ENCODE measurements around the gene TTC3. TPM values are rescaled to one million over a fixed set of nuclear protein-coding genes. Genes with fewer than 3 reads are reported as not detected.
A peak's percentile ranks its signal among the peaks of the same experiment; 100 is the strongest.
"Not testable (repeated sequence)": the region's sequence is repeated elsewhere in the genome, so short reads cannot be mapped to it uniquely, and the experiment has no call there.

The TTC3 gene
- total RNA-seq, 3 donors from 2014 or later: 179 to 269 (median 249) TPM

DNA sequence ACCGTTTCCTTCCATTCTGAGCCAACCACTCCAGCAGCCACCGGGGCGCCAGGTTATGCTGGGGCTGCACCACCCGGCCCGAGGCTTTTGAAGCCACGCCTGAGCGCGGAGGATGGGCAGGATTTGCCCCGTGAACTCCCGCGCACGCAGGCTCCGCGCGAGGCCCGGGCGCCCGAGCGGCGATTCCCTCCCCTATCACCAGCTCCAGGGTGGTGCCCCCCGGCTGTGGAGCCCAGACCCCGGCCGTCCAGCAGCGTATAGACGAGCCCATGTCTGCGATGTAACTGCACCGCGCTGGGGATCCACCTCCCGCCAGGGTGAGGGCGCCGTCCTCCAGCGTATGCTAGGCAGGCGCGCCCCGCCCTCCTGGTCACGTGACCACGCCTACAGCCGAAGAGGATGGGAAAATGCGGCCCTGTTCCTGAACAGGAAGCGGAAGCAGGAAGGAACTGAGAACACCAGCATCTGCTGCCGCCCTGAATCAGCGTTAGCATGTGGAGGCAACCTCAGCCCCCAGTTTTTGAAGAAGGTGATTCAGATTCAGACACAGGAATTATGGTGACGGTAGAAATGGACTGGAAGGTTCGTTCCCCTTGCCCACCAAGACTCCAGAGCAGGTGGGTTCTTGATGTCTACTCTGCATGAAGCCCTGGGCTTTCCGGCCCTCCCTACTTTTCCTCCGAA, 148.1 kb downstream of the TTC3 start:
- no peaks in the 10 kb centered on the region for H3K27me3 ChIP-seq
- DNase-seq (ENCODE audit: low spot score in 2 of 2): peak; percentile 85 to 88
- no peaks in the 10 kb centered on the region for H3K36me3 ChIP-seq
- intact Hi-C loops (cut with DNase I; ENCODE audit: low total_unique reads): no loop called here
- H3K4me3 ChIP-seq: peak overlapping the region; percentile 50 to 77 (median 68)
- H3K4me1 ChIP-seq: no peaks in the 10 kb centered on the region
- TF ChIP-seq POLR2A (IDR thresholded peaks at IDR 0.05) (no peak), POLR2AphosphoS5 (IDR thresholded peaks at IDR 0.05) (peak; percentile 81 to 91 (median 81))
- TF ChIP-seq, protein P1, sequence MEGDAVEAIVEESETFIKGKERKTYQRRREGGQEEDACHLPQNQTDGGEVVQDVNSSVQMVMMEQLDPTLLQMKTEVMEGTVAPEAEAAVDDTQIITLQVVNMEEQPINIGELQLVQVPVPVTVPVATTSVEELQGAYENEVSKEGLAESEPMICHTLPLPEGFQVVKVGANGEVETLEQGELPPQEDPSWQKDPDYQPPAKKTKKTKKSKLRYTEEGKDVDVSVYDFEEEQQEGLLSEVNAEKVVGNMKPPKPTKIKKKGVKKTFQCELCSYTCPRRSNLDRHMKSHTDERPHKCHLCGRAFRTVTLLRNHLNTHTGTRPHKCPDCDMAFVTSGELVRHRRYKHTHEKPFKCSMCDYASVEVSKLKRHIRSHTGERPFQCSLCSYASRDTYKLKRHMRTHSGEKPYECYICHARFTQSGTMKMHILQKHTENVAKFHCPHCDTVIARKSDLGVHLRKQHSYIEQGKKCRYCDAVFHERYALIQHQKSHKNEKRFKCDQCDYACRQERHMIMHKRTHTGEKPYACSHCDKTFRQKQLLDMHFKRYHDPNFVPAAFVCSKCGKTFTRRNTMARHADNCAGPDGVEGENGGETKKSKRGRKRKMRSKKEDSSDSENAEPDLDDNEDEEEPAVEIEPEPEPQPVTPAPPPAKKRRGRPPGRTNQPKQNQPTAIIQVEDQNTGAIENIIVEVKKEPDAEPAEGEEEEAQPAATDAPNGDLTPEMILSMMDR (IDR thresholded peaks at IDR 0.05): peak in 1 of 3 donors; percentile 17
- H3K9me3 ChIP-seq: no peaks in the 10 kb centered on the region
- peak overlapping the region; percentile 52 to 87 for H3K27ac ChIP-seq

DNA sequence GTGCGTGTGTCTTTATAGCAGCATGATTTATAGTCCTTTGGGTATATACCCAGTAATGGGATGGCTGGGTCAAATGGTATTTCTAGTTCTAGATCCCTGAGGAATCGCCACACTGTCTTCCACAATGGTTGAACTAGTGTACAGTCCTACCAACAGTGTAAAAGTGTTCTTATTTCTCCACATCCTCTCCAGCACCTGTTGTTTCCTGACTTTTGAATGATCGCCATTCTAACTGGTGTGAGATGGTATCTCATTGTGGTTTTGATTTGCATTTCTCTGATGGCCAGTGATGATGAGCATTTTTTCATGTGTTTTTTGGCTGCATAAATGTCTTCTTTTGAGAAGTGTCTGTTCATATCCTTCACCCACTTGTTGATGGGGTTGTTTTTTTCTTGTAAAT, 149.2 kb downstream of the TTC3 start:
- H3K27me3 ChIP-seq; H3K27ac ChIP-seq; H3K4me3 ChIP-seq; H3K4me1 ChIP-seq; intact Hi-C loops (cut with DNase I; ENCODE audit: low total_unique reads); H3K9me3 ChIP-seq; H3K36me3 ChIP-seq; DNase-seq (ENCODE audit: low spot score in 2 of 2): not testable (repeated sequence)

DNA sequence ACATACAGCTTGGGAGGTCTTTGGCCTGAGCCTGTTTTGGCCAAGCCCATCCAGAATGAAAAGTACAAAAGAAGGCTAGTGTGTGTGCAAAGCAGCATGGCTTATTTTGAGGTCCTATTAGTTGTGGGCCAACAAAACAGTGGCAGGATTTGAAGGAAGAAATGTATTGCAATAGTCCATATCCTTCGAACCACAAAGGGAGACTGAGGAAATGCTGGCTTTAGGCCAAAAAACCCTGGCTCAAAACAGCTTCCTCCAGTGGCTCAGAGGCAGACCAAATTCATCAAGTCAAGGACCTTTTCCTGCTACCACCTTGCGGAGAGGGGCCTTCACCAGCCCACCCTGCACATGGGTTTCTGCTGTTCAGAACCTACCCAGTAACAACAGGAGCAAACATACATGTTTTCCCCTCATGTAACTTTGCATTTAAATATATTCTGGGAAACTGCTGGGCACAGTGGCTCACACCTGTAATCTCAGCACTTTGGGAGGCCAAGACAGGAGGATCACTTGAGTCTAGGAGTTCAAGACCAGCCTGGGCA, 150.8 kb downstream of the TTC3 start:
- no peak for DNase-seq (ENCODE audit: low spot score in 2 of 2)
- peaks cover 7% of the 10 kb centered on the region for H3K36me3 ChIP-seq
- no peaks in the 10 kb centered on the region for H3K27me3 ChIP-seq
- no peaks in the 10 kb centered on the region for H3K9me3 ChIP-seq
- no peak overlapping the region for H3K4me3 ChIP-seq
- TF ChIP-seq, protein P1 (IDR thresholded peaks at IDR 0.05): no peak
- TF ChIP-seq POLR2A (IDR thresholded peaks at IDR 0.05): no peak
- TF ChIP-seq POLR2AphosphoS5 (IDR thresholded peaks at IDR 0.05): no peak
- no peak overlapping the region for H3K27ac ChIP-seq
- no peaks in the 10 kb centered on the region for H3K4me1 ChIP-seq
- intact Hi-C loops (cut with DNase I; ENCODE audit: low total_unique reads): no loop called here

DNA sequence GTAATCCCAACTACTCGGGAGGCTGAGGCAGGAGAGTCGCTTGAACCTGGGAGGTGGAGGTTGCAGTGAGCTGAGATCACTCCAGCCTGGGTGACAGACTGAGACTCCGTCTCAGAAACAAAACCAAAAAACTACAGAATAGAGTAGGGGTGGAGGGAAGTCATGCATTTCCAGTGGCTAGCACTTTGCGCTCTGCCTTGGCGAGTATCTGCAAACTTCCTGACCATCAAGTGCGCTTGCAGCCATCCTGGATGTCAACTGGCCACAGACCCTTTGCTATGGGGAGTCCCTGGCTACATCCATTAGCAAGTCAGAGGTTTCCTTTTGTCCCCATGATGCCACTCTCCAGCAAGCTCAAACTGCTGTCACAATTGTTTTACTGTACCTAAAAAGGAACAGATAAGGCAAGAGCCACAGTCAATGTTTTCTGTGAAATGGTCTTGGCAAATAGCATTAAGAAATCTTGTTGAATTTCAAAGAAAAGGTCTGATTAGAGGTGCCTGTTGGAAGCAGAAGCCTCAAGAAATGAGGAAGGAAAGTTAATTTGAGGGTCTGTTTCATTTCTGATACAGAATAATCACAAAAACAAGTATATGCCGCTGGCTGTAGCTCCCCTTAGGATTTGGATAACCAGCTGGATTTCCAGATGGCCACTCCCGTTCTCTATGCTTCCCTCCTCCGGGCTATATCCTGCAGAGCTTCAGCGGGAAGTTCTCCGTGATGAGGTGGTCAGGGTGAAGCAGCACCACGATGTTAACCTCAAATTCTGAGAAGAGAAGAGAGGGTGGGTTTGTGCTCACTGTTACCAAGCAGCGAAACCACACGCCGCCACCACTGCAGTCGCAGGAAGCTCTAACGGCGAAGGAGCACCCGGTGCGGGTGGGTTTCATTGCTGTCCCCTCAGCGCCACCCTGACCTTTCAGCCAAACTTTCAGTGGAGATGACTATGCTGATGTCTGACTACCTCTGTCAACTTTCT, 152.1 kb downstream of the TTC3 start:
- H3K36me3 ChIP-seq: peaks cover 7% of the 10 kb centered on the region
- H3K4me1 ChIP-seq: no peaks in the 10 kb centered on the region
- TF ChIP-seq POLR2A (IDR thresholded peaks at IDR 0.05): no peak
- no peak for TF ChIP-seq POLR2AphosphoS5 (IDR thresholded peaks at IDR 0.05)
- TF ChIP-seq, protein P1 (IDR thresholded peaks at IDR 0.05): no peak
- no peak for DNase-seq (ENCODE audit: low spot score in 2 of 2)
- H3K27me3 ChIP-seq: no peaks in the 10 kb centered on the region
- no peak overlapping the region for H3K4me3 ChIP-seq
- no peaks in the 10 kb centered on the region for H3K9me3 ChIP-seq
- H3K27ac ChIP-seq: no peak overlapping the region
- intact Hi-C loops (cut with DNase I; ENCODE audit: low total_unique reads): no loop called here

DNA sequence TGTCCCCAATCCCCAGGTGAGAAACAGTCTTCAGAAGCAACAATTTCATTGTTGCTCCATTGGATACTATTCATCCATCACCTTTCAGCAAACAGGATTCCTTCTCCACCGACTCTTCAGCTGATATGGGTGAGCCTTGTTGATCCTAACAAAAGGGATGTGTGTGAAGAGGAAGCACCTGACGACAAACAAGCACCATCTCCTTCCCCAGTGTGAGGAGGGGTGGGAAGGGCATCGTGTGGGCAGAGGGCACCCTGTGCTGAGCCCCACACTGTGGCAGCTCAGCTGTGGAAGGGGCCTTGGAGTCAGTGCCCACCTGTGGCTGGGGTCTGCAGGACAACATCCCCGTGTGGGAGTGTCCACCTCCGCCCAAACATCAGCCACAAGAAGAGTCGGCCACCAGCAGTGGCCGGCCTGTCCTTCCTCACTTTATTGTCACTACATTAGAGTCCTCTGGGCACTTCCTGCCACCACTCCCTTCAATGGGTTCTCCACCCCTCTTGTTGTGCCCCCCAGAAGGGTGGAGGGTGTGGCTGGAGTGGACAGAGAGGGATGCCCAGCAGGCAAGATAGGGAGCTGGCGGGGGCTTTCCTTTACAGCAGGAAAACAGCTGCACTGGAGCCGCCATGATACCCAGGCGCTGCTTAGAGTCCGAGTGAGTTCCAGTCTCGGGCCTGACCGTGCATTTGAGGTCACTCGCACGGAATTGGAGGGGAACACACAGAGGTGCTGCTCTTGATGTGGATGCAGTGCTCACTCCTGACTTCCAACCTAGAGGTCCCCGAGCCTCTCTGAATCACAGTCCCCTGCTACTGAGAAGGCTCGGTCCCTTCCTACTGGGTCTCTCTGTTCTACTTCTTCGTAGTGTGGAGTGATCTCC, 153.2 kb downstream of the TTC3 start:
- intact Hi-C loops (cut with DNase I; ENCODE audit: low total_unique reads): no loop called here
- Histone ChIP-seq H3K4me1 (no peaks in the 10 kb centered on the region), H3K27ac (no peak overlapping the region), H3K9me3 (no peaks in the 10 kb centered on the region), H3K36me3 (peaks cover 7% of the 10 kb centered on the region), H3K27me3 (no peaks in the 10 kb centered on the region), H3K4me3 (no peak overlapping the region)
- TF ChIP-seq POLR2AphosphoS5 (IDR thresholded peaks at IDR 0.05) (no peak), POLR2A (IDR thresholded peaks at IDR 0.05) (no peak)
- TF ChIP-seq, protein P1 (IDR thresholded peaks at IDR 0.05): no peak
- DNase-seq (ENCODE audit: low spot score in 2 of 2): no peak
